ENCODE data around the gene GASK1B. TPM values are rescaled to one million over a fixed set of nuclear protein-coding genes. Genes with fewer than 3 reads are reported as not detected.

The GASK1B gene
- total RNA-seq, 1 experiment from 2014 or later: 1.1 TPM

DNA sequence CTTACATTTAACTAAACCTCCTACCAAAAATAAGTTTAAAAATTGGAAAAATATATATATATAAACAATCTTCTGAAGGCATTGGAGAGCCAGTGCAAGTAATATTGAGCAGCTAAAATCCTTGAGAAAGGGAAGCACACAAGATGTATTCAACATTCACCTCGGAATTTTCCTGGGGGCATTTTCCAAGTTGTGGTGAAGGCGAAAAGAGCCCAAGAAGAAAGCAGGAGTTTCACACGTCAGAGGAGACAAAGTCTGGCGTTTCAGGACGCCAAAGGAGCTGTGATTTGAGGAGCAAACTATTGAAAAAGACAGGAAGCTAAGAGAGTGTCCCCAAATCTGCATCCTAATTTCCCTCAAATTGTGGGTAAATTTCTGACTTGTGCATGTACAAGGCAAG is 9.1 kb upstream of the GASK1B start:
- POLR2A ChIA-PET: interaction anchor here (0.7 kb wide), 1 partner anchor 29 kb away, joined by 3 read pairs; no protein-coding TSS in a partner anchor
- no peak for TF ChIP-seq POLR2AphosphoS5 (IDR thresholded peaks at IDR 0.05; ENCODE audit: low read depth, low read length)
- TF ChIP-seq SIN3A (IDR thresholded peaks at IDR 0.05; ENCODE audit: borderline replicate concordance, insufficient read depth, low read depth, low read length): no peak
- TF ChIP-seq TCF7L2 (IDR thresholded peaks at IDR 0.05; ENCODE audit: low read depth, low read length): no peak
- TF ChIP-seq, protein P1, sequence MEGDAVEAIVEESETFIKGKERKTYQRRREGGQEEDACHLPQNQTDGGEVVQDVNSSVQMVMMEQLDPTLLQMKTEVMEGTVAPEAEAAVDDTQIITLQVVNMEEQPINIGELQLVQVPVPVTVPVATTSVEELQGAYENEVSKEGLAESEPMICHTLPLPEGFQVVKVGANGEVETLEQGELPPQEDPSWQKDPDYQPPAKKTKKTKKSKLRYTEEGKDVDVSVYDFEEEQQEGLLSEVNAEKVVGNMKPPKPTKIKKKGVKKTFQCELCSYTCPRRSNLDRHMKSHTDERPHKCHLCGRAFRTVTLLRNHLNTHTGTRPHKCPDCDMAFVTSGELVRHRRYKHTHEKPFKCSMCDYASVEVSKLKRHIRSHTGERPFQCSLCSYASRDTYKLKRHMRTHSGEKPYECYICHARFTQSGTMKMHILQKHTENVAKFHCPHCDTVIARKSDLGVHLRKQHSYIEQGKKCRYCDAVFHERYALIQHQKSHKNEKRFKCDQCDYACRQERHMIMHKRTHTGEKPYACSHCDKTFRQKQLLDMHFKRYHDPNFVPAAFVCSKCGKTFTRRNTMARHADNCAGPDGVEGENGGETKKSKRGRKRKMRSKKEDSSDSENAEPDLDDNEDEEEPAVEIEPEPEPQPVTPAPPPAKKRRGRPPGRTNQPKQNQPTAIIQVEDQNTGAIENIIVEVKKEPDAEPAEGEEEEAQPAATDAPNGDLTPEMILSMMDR (IDR thresholded peaks at IDR 0.05): no peak
- TF ChIP-seq, protein P2, sequence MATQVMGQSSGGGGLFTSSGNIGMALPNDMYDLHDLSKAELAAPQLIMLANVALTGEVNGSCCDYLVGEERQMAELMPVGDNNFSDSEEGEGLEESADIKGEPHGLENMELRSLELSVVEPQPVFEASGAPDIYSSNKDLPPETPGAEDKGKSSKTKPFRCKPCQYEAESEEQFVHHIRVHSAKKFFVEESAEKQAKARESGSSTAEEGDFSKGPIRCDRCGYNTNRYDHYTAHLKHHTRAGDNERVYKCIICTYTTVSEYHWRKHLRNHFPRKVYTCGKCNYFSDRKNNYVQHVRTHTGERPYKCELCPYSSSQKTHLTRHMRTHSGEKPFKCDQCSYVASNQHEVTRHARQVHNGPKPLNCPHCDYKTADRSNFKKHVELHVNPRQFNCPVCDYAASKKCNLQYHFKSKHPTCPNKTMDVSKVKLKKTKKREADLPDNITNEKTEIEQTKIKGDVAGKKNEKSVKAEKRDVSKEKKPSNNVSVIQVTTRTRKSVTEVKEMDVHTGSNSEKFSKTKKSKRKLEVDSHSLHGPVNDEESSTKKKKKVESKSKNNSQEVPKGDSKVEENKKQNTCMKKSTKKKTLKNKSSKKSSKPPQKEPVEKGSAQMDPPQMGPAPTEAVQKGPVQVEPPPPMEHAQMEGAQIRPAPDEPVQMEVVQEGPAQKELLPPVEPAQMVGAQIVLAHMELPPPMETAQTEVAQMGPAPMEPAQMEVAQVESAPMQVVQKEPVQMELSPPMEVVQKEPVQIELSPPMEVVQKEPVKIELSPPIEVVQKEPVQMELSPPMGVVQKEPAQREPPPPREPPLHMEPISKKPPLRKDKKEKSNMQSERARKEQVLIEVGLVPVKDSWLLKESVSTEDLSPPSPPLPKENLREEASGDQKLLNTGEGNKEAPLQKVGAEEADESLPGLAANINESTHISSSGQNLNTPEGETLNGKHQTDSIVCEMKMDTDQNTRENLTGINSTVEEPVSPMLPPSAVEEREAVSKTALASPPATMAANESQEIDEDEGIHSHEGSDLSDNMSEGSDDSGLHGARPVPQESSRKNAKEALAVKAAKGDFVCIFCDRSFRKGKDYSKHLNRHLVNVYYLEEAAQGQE (IDR thresholded peaks at IDR 0.05; ENCODE audit: insufficient read depth in 1 of 2, low read depth in 2 of 2, low read length in 1 of 2): no peak
- DNase-seq (ENCODE audit: low read depth, low spot score) (no peak), ATAC-seq (no peak)
- in situ Hi-C loops (cut with HindIII; ENCODE audit: low pct_unique_long_range_greater_than_20kb, low sequenced_read_pairs): no loop called here
- Histone ChIP-seq H3K9me3 (ENCODE audit: control insufficient read depth, insufficient read depth, low read depth, low read length) (no peaks in the 10 kb centered on the region), H3K4me1 (ENCODE audit: control insufficient read depth, insufficient read depth, low read length) (no peaks in the 10 kb centered on the region), H3K4me3 (ENCODE audit: low read depth in 2 of 2, low read length in 2 of 2) (no peak overlapping the region), H3K27me3 (ENCODE audit: control insufficient read depth, insufficient read depth, low read length) (no peaks in the 10 kb centered on the region), H3K36me3 (ENCODE audit: control insufficient read depth, insufficient read depth, low read length) (no peaks in the 10 kb centered on the region), H3K27ac (ENCODE audit: low read length) (no peak overlapping the region)
- no TSS peak for BruUV-seq (replicated peaks)
- intact Hi-C loops (cut with micrococcal nuclease; ENCODE audit: unreplicated experiment): no loop called here
- CTCF ChIA-PET: interaction anchor here (0.9 kb wide), 1 partner anchor 73 kb away, joined by 3 read pairs; no protein-coding TSS in a partner anchor

GRCh38 chr4:158179465-158179864 is 6.6 kb upstream of the GASK1B start:
- Histone ChIP-seq H3K9me3 (ENCODE audit: control insufficient read depth, insufficient read depth, low read depth, low read length) (no peaks in the 10 kb centered on the region), H3K4me3 (ENCODE audit: low read depth in 2 of 2, low read length in 2 of 2) (no peak overlapping the region), H3K27me3 (ENCODE audit: control insufficient read depth, insufficient read depth, low read length) (no peaks in the 10 kb centered on the region), H3K36me3 (ENCODE audit: control insufficient read depth, insufficient read depth, low read length) (no peaks in the 10 kb centered on the region), H3K4me1 (ENCODE audit: control insufficient read depth, insufficient read depth, low read length) (no peaks in the 10 kb centered on the region), H3K27ac (ENCODE audit: low read length) (no peak overlapping the region)
- POLR2A ChIA-PET: no interaction called here
- CTCF ChIA-PET: no interaction called here
- no peak for DNase-seq (ENCODE audit: low read depth, low spot score)
- no peak for ATAC-seq
- in situ Hi-C loops (cut with HindIII; ENCODE audit: low pct_unique_long_range_greater_than_20kb, low sequenced_read_pairs): no loop called here
- intact Hi-C loops (cut with micrococcal nuclease; ENCODE audit: unreplicated experiment): no loop called here
- no peak for TF ChIP-seq TCF7L2 (IDR thresholded peaks at IDR 0.05; ENCODE audit: low read depth, low read length)
- TF ChIP-seq, protein P2 (IDR thresholded peaks at IDR 0.05; ENCODE audit: insufficient read depth in 1 of 2, low read depth in 2 of 2, low read length in 1 of 2): no peak
- no peak for TF ChIP-seq SIN3A (IDR thresholded peaks at IDR 0.05; ENCODE audit: borderline replicate concordance, insufficient read depth, low read depth, low read length)
- TF ChIP-seq, protein P1 (IDR thresholded peaks at IDR 0.05): no peak
- TF ChIP-seq POLR2AphosphoS5 (IDR thresholded peaks at IDR 0.05; ENCODE audit: low read depth, low read length): no peak
- BruUV-seq (replicated peaks): no TSS peak
